Testis (tissue), 2 donors: ENCODE data around the gene KRTAP5-7.

Source experiments
- CTCF ChIP-seq, 3 experiments: fragments of 450-650 bp in 2 of 3; fragments of 200-600 bp in 1 of 3; sonication (generic) in 1 of 3; IDR thresholded peaks; one replicate each; pipeline ENCODE4 v1.5.1; 2016 to 2019; ENCODE audit warnings: antibody characterized with exemption in 3 of 3, mild to moderate bottlenecking in 2 of 3, moderate library complexity in 1 of 3
- POLR2A ChIP-seq: fragments of 450-650 bp; IDR thresholded peaks from one replicate; pipeline ENCODE4 v1.6.1; 2017; ENCODE audit warnings: antibody characterized with exemption, mild to moderate bottlenecking, moderate library complexity

- TF ChIP-seq POLR2A = no peak
- no peak for TF ChIP-seq CTCF (IDR thresholded peaks at IDR 0.05)
Measured at GRCh38 chr11:71484248-71485062, 42.6 kb upstream of the KRTAP5-7 start.
